Fibroblast of the aortic adventitia (primary cell): ENCODE results near the gene ARHGAP23. TPM values are rescaled to one million over a fixed set of nuclear protein-coding genes. Genes with fewer than 3 reads are reported as not detected.

Experiments
- DNase-seq: peaks from one replicate; pipeline ENCODE4 v3.0.0-alpha.2; 2010; ENCODE audit warnings: low read depth
- H3K4me3 ChIP-seq: 2 replicates; pipeline ENCODE4 v1.5.1; 2011; ENCODE audit warnings: low read depth, mild to moderate bottlenecking, control low read depth, low read length, moderate library complexity
- CTCF ChIP-seq: IDR thresholded peaks from 2 replicates; pipeline ENCODE4 v1.5.1; 2011; ENCODE audit warnings: mild to moderate bottlenecking, low read length, control low read depth, inconsistent platforms; ENCODE audit not compliant: insufficient read depth
- total RNA-seq: library from RNA; depleted of rRNA; stranded (reverse); fragments of >200 nt; gene quantifications from 2 replicates; pipeline ENCODE4 v1.2.3, GENCODE V29; 2012; ENCODE audit warnings: low replicate concordance

ARHGAP23 gene
- total RNA-seq, 1 donor = 38.3 TPM

DNA sequence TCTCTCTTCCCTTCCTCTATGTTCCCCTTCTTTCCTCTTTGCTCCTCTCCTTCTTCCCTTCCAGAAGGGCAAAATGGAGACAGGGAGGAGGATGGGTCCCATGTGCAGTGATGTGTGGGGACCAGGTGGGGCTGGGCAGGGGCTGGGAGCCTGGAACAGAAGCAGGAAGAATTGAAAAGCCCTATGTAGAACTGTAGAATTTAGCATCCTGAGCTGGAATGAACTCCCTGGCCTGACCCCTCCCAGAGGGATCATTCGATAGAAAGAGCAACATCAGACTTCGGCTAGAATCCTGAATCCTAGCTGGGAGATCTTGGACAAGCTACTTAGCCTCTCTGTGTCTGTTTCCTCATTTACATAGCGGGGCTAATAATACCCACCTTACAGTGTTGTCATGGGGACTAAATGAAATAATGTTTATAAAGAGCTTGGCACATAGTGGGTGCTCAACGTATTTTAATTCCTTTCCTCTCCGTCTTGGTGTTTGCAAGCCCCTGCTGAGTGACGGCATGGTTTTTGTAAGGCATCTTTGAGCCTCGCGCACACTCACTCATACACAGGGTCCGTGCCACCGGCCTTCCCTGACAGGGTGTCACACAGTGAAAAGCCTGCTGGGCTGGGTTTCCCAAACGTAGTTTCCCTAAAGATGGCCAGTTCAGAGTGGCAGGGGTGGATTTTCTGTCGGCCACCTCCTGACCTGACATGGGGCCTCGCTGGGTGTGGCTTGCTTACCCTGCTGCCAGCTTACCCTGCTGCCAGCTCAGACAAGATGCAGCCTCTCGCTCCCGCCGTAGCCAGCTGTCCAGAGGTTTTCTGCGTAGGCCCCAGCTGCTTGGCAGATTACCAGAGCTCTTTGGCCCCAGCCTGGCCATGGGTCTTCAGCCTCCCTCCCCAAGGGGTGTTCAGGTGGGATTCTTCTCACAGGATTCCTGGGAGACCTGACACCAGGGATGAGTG, 6.1 kb upstream of the ARHGAP23 start:
- no peak overlapping the region for H3K4me3 ChIP-seq
- no peak for DNase-seq
- TF ChIP-seq CTCF = no peak

GRCh38 chr17:38424297-38424972, 3.8 kb upstream of the ARHGAP23 start:
- H3K4me3 ChIP-seq = no peak overlapping the region
- no peak for TF ChIP-seq CTCF
- no peak for DNase-seq

DNA sequence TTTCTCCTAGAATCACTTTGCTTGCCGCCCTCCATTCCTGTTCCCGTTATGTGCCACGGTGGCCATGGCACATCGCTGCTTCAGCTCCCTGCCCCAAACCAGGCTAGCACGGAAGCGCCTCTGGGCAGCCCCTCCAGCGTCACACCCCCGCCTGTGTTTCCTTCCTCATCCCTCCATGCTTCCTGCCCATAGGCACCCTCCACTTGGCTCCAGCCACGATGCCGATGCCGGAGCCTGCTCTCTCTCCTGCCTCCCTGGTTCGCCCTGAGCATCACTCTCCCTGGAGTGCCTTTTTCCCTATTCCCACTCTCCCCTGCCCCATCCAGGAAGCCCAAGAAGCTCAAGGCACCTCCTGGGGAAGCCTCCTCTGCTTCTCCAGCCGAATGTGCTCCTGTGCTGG, 3.2 kb upstream of the ARHGAP23 start:
- no peak overlapping the region for H3K4me3 ChIP-seq
- DNase-seq = no peak
- TF ChIP-seq CTCF = no peak

GRCh38 chr17:38425744-38426143, 2.5 kb upstream of the ARHGAP23 start:
- H3K4me3 ChIP-seq = no peak overlapping the region
- no peak for DNase-seq
- TF ChIP-seq CTCF = no peak

DNA sequence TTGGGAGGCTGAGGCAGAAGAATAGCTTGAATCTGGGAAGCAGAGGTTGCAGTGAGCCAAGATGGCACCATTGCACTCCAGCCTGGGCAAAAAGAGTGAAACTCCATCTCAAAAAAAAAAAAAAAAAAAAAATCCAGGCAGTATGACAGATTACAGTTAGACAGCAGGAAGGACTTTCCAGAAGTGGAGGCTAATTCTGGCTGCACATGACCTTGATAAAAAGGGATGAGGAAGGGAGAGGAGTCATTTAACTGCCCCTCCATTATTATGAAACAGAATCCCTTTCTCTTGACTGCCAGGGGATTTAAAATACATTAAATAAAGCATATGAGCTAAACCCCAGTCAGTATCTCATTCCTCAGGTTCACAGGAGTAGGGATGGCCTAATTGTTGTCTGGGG, 1.8 kb upstream of the ARHGAP23 start:
- TF ChIP-seq CTCF = no peak
- DNase-seq = no peak
- H3K4me3 ChIP-seq = no peak overlapping the region

DNA sequence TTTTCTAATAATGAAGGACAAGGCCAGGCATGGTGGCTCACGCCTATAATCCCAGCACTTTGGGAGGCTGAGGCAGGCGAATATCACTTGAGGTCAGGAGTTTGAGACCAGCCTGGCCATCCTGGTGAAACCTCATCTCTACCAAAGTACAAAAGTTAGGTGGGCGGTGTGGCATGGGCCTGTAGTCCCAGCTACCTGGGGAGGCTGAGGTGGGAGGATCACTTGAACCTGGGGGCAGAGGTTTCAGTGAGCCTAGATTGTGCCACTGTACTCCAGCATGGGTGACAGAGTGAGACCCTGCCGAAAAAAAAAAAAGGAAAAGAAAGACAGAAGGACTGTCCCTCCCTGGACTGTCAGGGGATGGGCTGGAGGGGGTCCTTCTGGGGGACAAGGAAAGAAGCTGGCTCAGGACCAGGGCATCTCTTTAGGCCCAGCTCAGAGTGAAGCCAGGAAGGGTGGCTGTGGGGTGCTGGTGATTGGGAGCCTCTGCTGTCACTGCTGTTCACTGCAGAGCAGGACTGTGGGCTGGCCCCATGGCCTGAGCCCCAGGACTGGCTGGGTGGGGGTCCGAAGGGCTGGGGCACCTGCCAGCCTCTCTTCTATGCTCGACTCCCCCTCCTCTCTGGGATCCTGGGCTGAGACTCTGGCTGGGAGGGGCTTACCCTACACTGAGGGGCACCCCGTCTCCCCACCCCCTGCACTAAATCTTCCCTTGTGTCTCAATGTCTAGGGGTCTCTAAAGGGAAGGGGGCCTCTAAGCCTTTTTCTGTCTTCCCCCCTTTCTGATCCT, 909 bp upstream of the ARHGAP23 start:
- H3K4me3 ChIP-seq = peak overlapping the region; percentile 81
- DNase-seq = no peak
- TF ChIP-seq CTCF = no peak
